H1 (cell line): ENCODE results near the gene INPP5A. TPM values are rescaled to one million over a fixed set of nuclear protein-coding genes. Genes with fewer than 3 reads are reported as not detected.

Experiments used
- CTCF ChIA-PET: fragments of 300-600 bp; sonication (Branson Sonifier 250); formaldehyde crosslinking; loops from one replicate; lab custom pipeline; 2021; ENCODE audit not compliant: partially characterized antibody; lab: Charles Lee
- POLR2A ChIA-PET: fragments of 300-600 bp; sonication (Branson Sonifier 250); formaldehyde crosslinking; loops from one replicate; lab custom pipeline; 2021; ENCODE audit warnings: inconsistent platforms; ENCODE audit not compliant: partially characterized antibody; lab: Charles Lee
- DNase-seq, 2 experiments: peaks; one replicate each; pipeline versions ENCODE4 v3.0.0 to v3.0.0-alpha.2; 2010 to 2022; ENCODE audit warnings: low spot score in 2 of 2, low read depth in 1 of 2, mixed read lengths in 1 of 2
- FAIRE-seq: peaks from 2 replicates; lab custom pipeline; 2011; peaks lifted over from hg19 to GRCh38; lab: Jason Lieb, UNC
- H2AFZ ChIP-seq: 2 replicates; pipeline ENCODE4 v1.8.1; 2012; ENCODE audit warnings: low read length, inconsistent platforms
- H2AK5ac ChIP-seq: 2 replicates; pipeline ENCODE4 v1.6.1; 2013; ENCODE audit warnings: low read depth, low read length
- H2BK120ac ChIP-seq: replicated peaks from 2 replicates; pipeline ENCODE3; 2013; ENCODE audit warnings: low read depth, low read length, inconsistent platforms
- H2BK12ac ChIP-seq: 2 replicates; pipeline ENCODE4 v1.6.1; 2013; ENCODE audit warnings: low read depth, low read length
- H2BK15ac ChIP-seq: 2 replicates; pipeline ENCODE4 v1.6.1; 2013; ENCODE audit warnings: low read length
- H2BK20ac ChIP-seq: 2 replicates; pipeline ENCODE4 v1.6.1; 2013; ENCODE audit warnings: low read length
- H2BK5ac ChIP-seq: 2 replicates; pipeline ENCODE4 v1.6.1; 2013; ENCODE audit warnings: low read depth, low read length
- H3K14ac ChIP-seq: 2 replicates; pipeline ENCODE4 v1.6.1; 2013; ENCODE audit warnings: inconsistent platforms; ENCODE audit not compliant: insufficient read length
- H3K18ac ChIP-seq: 2 replicates; pipeline ENCODE4 v1.6.1; 2013; ENCODE audit warnings: low read length; ENCODE audit errors: extremely low read depth
- H3K23ac ChIP-seq: 2 replicates; pipeline ENCODE4 v1.6.1; 2013; ENCODE audit warnings: inconsistent platforms; ENCODE audit not compliant: insufficient read length
- H3K23me2 ChIP-seq: 2 replicates; pipeline ENCODE4 v1.6.1; 2013; ENCODE audit warnings: low read depth, low read length
- H3K27ac ChIP-seq: 2 replicates; pipeline ENCODE4 v1.6.1; 2011; ENCODE audit warnings: low read depth, low read length, inconsistent platforms
- H3K27me3 ChIP-seq, 4 experiments: replicated peaks in 1 of 4; 1 replicate in 1 of 4; 2 replicates in 3 of 4; pipeline versions ENCODE4 v1.6.1 to v1.8.1; 2011 to 2013; ENCODE audit warnings: low read length in 3 of 4, mild to moderate bottlenecking in 3 of 4, inconsistent platforms in 2 of 4, mixed read lengths in 2 of 4, moderate library complexity in 1 of 4; ENCODE audit not compliant: control insufficient read depth in 3 of 4, insufficient read depth in 3 of 4; ENCODE audit errors: extremely low read depth in 1 of 4
- H3K36me3 ChIP-seq, 4 experiments: 2 replicates each; pipeline versions ENCODE4 v1.6.1 to v1.8.1; 2011 to 2013; ENCODE audit warnings: mild to moderate bottlenecking in 4 of 4, low read length in 3 of 4, moderate library complexity in 2 of 4, control low read depth in 1 of 4, inconsistent platforms in 1 of 4; ENCODE audit not compliant: insufficient read depth in 4 of 4, control insufficient read depth in 2 of 4
- H3K4ac ChIP-seq: replicated peaks from 2 replicates; pipeline ENCODE3; 2013; ENCODE audit warnings: low read length, low read depth, mixed read lengths, inconsistent platforms; ENCODE audit not compliant: insufficient read length
- H3K4me1 ChIP-seq, 4 experiments: replicated peaks in 1 of 4; 1 replicate in 1 of 4; 2 replicates in 3 of 4; pipeline versions ENCODE4 v1.6.1 to v1.8.1; 2011 to 2013; ENCODE audit warnings: low read length in 3 of 4, inconsistent platforms in 2 of 4, mixed read lengths in 1 of 4; ENCODE audit not compliant: insufficient read depth in 4 of 4, control insufficient read depth in 3 of 4
- H3K4me2 ChIP-seq, 2 experiments: 2 replicates each; pipeline versions ENCODE4 v1.6.1 to v1.8.1; 2011 to 2013; ENCODE audit warnings: low read depth in 2 of 2, low read length in 2 of 2, control low read depth in 1 of 2, inconsistent platforms in 1 of 2, mild to moderate bottlenecking in 1 of 2; ENCODE audit not compliant: insufficient read depth in 1 of 2
- H3K4me3 ChIP-seq, 4 experiments: fragments of 200-600, 300-600 bp in 1 of 4; sonication (generic), shearing (Covaris generic), sonication (Bioruptor Twin) in 1 of 4; 2 replicates each; pipeline versions ENCODE4 v1.5.1 to v1.8.1; 2011 to 2016; ENCODE audit warnings: low read length in 4 of 4, low read depth in 3 of 4, control low read depth in 2 of 4, inconsistent platforms in 2 of 4, mild to moderate bottlenecking in 2 of 4, mixed read lengths in 1 of 4, moderate library complexity in 1 of 4; ENCODE audit not compliant: insufficient read depth in 2 of 4; ENCODE audit errors: extremely low read depth in 1 of 4
- H3K56ac ChIP-seq: replicated peaks from 2 replicates; pipeline ENCODE3; 2013; ENCODE audit warnings: low read depth, mild to moderate bottlenecking, mixed read lengths, low read length, inconsistent platforms; ENCODE audit not compliant: insufficient read length
- H3K79me1 ChIP-seq: 2 replicates; pipeline ENCODE4 v1.6.1; 2013; ENCODE audit warnings: low read depth, low read length, control low read depth
- H3K79me2 ChIP-seq, 2 experiments: 2 replicates each; pipeline versions ENCODE4 v1.6.1 to v1.8.1; 2012 to 2013; ENCODE audit warnings: low read length in 2 of 2, mild to moderate bottlenecking in 2 of 2, inconsistent platforms in 1 of 2; ENCODE audit not compliant: insufficient read depth in 2 of 2, control insufficient read depth in 1 of 2
- H3K9ac ChIP-seq, 4 experiments: replicated peaks in 1 of 4; 1 replicate in 1 of 4; 2 replicates in 3 of 4; pipeline versions ENCODE4 v1.6.1 to v1.8.1; 2011 to 2013; ENCODE audit warnings: low read depth in 3 of 4, low read length in 3 of 4, control low read depth in 2 of 4, mild to moderate bottlenecking in 2 of 4, moderate library complexity in 2 of 4, inconsistent platforms in 1 of 4; ENCODE audit errors: extremely low read depth in 1 of 4
- H3K9me3 ChIP-seq, 2 experiments: 2 replicates each; pipeline versions ENCODE4 v1.6.1 to v1.8.1; 2012 to 2013; ENCODE audit warnings: mild to moderate bottlenecking in 2 of 2, moderate library complexity in 2 of 2, control low read depth in 1 of 2, inconsistent platforms in 1 of 2, low read depth in 1 of 2, low read length in 1 of 2, mixed read lengths in 1 of 2; ENCODE audit not compliant: insufficient read depth in 2 of 2
- H4K20me1 ChIP-seq, 2 experiments: replicated peaks in 1 of 2; 2 replicates each; pipeline versions ENCODE3 to v1.8.1; 2011 to 2013; ENCODE audit warnings: inconsistent platforms in 2 of 2, low read length in 2 of 2, mild to moderate bottlenecking in 1 of 2; ENCODE audit not compliant: insufficient read depth in 2 of 2, control insufficient read depth in 1 of 2
- H4K5ac ChIP-seq: 2 replicates; pipeline ENCODE4 v1.6.1; 2013; ENCODE audit warnings: low read length, low read depth, mixed read lengths, inconsistent platforms; ENCODE audit not compliant: insufficient read length
- H4K8ac ChIP-seq: 2 replicates; pipeline ENCODE4 v1.8.0; 2013; ENCODE audit warnings: mild to moderate bottlenecking, moderate library complexity, low read length, inconsistent platforms; ENCODE audit not compliant: insufficient read depth; ENCODE audit errors: extremely low read depth
- H4K91ac ChIP-seq: replicated peaks from 2 replicates; pipeline ENCODE3; 2013; ENCODE audit warnings: low read length, mixed read lengths, inconsistent platforms; ENCODE audit not compliant: insufficient read length
- CBX5 ChIP-seq: fragments of 300-800, 300-1000 bp; sonication (generic); IDR thresholded peaks from 2 replicates; pipeline ENCODE4 v1.7.1; 2016; ENCODE audit warnings: antibody characterized with exemption, low read length, low read depth
- CBX8 ChIP-seq: fragments of 300-800, 300-1000 bp; sonication (generic); IDR thresholded peaks from 2 replicates; pipeline ENCODE4 v1.7.1; 2016; ENCODE audit warnings: low read depth, low read length, borderline replicate concordance
- CTBP2 ChIP-seq: IDR thresholded peaks from 2 replicates; pipeline ENCODE4 v1.7.0; 2011; ENCODE audit warnings: borderline replicate concordance, mild to moderate bottlenecking, moderate library complexity, mixed read lengths, low read length; ENCODE audit not compliant: insufficient read depth, insufficient read length
- GABPA ChIP-seq: IDR thresholded peaks from 2 replicates; pipeline ENCODE4 v1.6.1; 2011; ENCODE audit warnings: mild to moderate bottlenecking, low read length, moderate library complexity, borderline replicate concordance; ENCODE audit not compliant: insufficient read depth
- GTF2F1 ChIP-seq: IDR thresholded peaks from 2 replicates; pipeline ENCODE4 v1.6.1; 2012; ENCODE audit warnings: low read depth, low read length, improper control_type of control experiment, borderline replicate concordance
- KDM1A ChIP-seq: fragments of 200-600, 300-600 bp; sonication (generic); IDR thresholded peaks from 2 replicates; pipeline ENCODE4 v1.7.1; 2016; ENCODE audit warnings: mild to moderate bottlenecking, low read length, borderline replicate concordance
- KDM5A ChIP-seq: fragments of 200-600 bp; IDR thresholded peaks from 2 replicates; pipeline ENCODE4 v1.7.1; 2012; ENCODE audit warnings: mild to moderate bottlenecking, low read length, inconsistent platforms, mixed read lengths
- SIN3A ChIP-seq, 2 experiments: IDR thresholded peaks in 1 of 2; conservative IDR thresholded peaks in 1 of 2; 2 replicates each; pipeline ENCODE4 v1.6.1; 2011 to 2012; ENCODE audit warnings: low read length in 2 of 2, improper control_type of control experiment in 1 of 2, low read depth in 1 of 2, mild to moderate bottlenecking in 1 of 2
- SP2 ChIP-seq: IDR thresholded peaks from 2 replicates; pipeline ENCODE4 v1.6.1; 2012; ENCODE audit warnings: mild to moderate bottlenecking, low read length, inconsistent platforms
- SUZ12 ChIP-seq: fragments of 200-600 bp; sonication (generic); IDR thresholded peaks from 2 replicates; pipeline ENCODE4 v1.6.1; 2012; ENCODE audit warnings: mild to moderate bottlenecking, inconsistent platforms, low read length, moderate library complexity, mixed read lengths
- TEAD4 ChIP-seq: IDR thresholded peaks from 2 replicates; pipeline ENCODE4 v1.6.1; 2012; ENCODE audit warnings: low read depth, low read length, inconsistent platforms, mixed read lengths
- YY1 ChIP-seq: IDR thresholded peaks from 2 replicates; pipeline ENCODE4 v1.6.1; 2011; ENCODE audit warnings: low read depth, mild to moderate bottlenecking, low read length
- WGBS, 2 experiments: shearing (Covaris generic) in 1 of 2; methylation state at CpG; one replicate each; pipeline versions ENCODE4 v1.1.6 to v1.1.7; 2013 to 2015; ENCODE audit warnings: low lambda C conversion rate in 2 of 2, mixed read lengths in 2 of 2, inconsistent platforms in 1 of 2, low coverage in 1 of 2, missing lambda C conversion rate in 1 of 2; ENCODE audit not compliant: insufficient replicate concordance in 2 of 2, insufficient coverage in 1 of 2, insufficient read length in 1 of 2; ENCODE audit errors: extremely low coverage in 1 of 2, missing lambda C conversion rate in 1 of 2; 5-methylcytosine and 5-hydroxymethylcytosine counted together
- polyA plus RNA-seq, 7 experiments: library from polyadenylated mRNA; depleted of rRNA in 3 of 7; stranded (reverse) in 5 of 7; unstranded in 2 of 7; fragments of >200 nt in 5 of 7; fragments of 200-250 nt in 2 of 7; gene quantifications; 1 replicate in 5 of 7; 2 replicates in 1 of 7; 4 replicates in 1 of 7; pipeline versions ENCODE4 v1.2.1 to v1.2.3, GENCODE V29; 2011 to 2013; ENCODE audit warnings: missing spikeins in 2 of 7, mixed read lengths in 2 of 7
- total RNA-seq: library from RNA; stranded (reverse); fragmentation: NEBNext Ultra II Directional; extraction: Animal tissue kit (Norgen Biotek cat#: 25700); gene quantifications from 2 replicates; pipeline ENCODE4 v1.2.1, GENCODE V29; 2021

INPP5A gene
- total and polyA plus RNA-seq, 2 of the 8 experiments (the other 6 are each of a cell fraction or from before 2014, with no cell fraction given): 19.7 to 27.5 TPM

GRCh38 chr10:132704008-132704814 is 166.6 kb downstream of the INPP5A start:
- H2BK20ac ChIP-seq: no peak overlapping the region
- no peak overlapping the region for H3K23ac ChIP-seq
- no peak overlapping the region for H3K56ac ChIP-seq
- H2BK15ac ChIP-seq: no peak overlapping the region
- no peak overlapping the region for H2AFZ ChIP-seq
- no peaks in the 10 kb centered on the region for H3K79me2 ChIP-seq
- no peaks in the 10 kb centered on the region for H3K27me3 ChIP-seq
- no peak overlapping the region for H3K27ac ChIP-seq
- H3K14ac ChIP-seq: no peak overlapping the region
- H3K4me3 ChIP-seq: no peak overlapping the region
- H3K9ac ChIP-seq: no peak overlapping the region
- ChIA-PET CTCF (interaction anchor here (0.7 to 1.3 kb wide), 2 partner anchors 10 to 11 kb away, joined by 3 to 6 read pairs; no protein-coding TSS in a partner anchor), POLR2A (interaction anchor here (1.6 kb wide), 1 partner anchor 217 kb away, joined by 3 read pairs; no protein-coding TSS in a partner anchor)
- H2AK5ac ChIP-seq: no peak overlapping the region
- H3K18ac ChIP-seq: no peak overlapping the region
- H2BK12ac ChIP-seq: no peak overlapping the region
- no peaks in the 10 kb centered on the region for H4K20me1 ChIP-seq
- H3K4me1 ChIP-seq: no peaks in the 10 kb centered on the region; a peak in 1 of 7 replicates
- no peak for DNase-seq
- H4K91ac ChIP-seq: no peak overlapping the region
- H3K23me2 ChIP-seq: no peaks in the 10 kb centered on the region
- H3K36me3 ChIP-seq: no peaks in the 10 kb centered on the region
- no peak overlapping the region for H3K4ac ChIP-seq
- peaks cover 7 to 21% of the 10 kb centered on the region in 2 experiments for H3K9me3 ChIP-seq
- no peak overlapping the region for H2BK5ac ChIP-seq
- H3K4me2 ChIP-seq: no peak overlapping the region
- no peaks in the 10 kb centered on the region; the same call in none of the 2 replicates for H3K79me1 ChIP-seq
- no peak overlapping the region for H4K5ac ChIP-seq
- WGBS, 2 experiments: 92% methylated on average over 24 of the region's 29 CpGs; no CpG with 5 or more reads in 1 of the 2 experiments
- H2BK120ac ChIP-seq: no peak overlapping the region
- H4K8ac ChIP-seq: no peak overlapping the region
- FAIRE-seq: no peak
- no peak for TF ChIP-seq TEAD4
- TF ChIP-seq SP2: no peak
- TF ChIP-seq KDM5A: no peak
- TF ChIP-seq KDM1A: no peak
- no peak for TF ChIP-seq GTF2F1
- TF ChIP-seq YY1: no peak
- TF ChIP-seq GABPA: no peak
- TF ChIP-seq SIN3A (conservative IDR thresholded peaks at IDR 0.05 in 1 of 2, IDR thresholded peaks at IDR 0.05 in 1 of 2; ENCODE audit: low read depth in 1 of 2, low read length in 2 of 2): no peak
- TF ChIP-seq CBX8: no peak
- no peak for TF ChIP-seq SUZ12
- TF ChIP-seq CBX5: no peak
- TF ChIP-seq CTBP2: no peak
